DMS153 treated with DMSO at 0.1 percent for 48 hours (cell line): ENCODE data around the gene PPP1R14C.

Experiments
- DNase-seq: peaks from one replicate; lab custom pipeline; 2025; ENCODE audit not compliant: unreplicated experiment; lab: John Stamatoyannopoulos, UW

PPP1R14C gene

DNA sequence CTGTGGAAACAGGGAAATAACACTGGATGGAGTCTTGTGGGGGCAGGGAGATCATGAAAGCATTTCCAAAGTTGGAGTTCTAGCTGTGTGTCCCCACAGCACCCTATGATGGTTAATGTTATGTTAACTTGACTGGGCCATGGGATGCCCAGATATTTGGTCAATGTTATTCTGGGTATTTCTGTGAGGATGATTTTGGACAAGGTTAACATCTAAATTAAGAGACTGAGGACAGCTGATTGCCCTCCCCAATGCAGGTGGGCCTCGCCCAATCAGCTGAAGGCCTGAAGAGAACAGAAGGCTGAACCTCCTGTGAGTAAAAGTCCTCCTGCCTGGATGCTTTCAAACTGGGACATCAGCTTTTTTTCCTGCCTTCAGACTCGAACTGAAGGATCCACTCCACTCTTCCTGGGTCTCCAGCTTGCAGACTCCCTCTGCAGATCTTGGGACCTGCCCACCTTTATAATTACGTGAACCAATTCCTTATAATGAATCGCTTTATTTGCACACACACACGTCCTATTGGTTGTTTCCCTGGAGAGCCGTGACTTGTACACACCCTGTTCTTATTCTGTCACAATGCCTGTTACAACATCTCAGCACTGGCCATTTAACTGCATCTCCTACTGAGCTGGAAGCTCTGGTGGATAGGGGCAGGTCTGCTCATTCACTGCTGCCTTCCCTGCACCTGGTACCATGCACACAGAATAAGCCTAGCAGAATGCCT, 126.4 kb downstream of the PPP1R14C start:
- DNase-seq, result no peak

DNA sequence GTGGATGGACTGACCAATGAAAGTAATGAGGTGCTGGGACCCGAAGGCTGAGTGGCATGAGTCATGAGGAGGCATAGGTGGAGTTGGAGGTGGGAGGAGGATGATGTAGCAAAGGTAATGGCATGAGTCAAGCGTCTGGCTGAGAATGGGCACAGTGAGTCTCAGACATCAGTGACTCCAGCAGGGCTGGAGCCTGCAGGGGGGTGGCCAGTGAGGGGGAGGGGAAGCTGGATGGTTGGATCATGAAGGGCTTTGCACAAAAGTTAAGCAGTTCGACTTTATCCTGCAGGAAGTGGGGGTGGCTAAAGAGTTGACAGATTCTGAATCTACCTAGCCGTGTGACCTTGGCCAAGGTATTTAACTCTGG, 127.0 kb downstream of the PPP1R14C start:
- DNase-seq, result no peak

DNA sequence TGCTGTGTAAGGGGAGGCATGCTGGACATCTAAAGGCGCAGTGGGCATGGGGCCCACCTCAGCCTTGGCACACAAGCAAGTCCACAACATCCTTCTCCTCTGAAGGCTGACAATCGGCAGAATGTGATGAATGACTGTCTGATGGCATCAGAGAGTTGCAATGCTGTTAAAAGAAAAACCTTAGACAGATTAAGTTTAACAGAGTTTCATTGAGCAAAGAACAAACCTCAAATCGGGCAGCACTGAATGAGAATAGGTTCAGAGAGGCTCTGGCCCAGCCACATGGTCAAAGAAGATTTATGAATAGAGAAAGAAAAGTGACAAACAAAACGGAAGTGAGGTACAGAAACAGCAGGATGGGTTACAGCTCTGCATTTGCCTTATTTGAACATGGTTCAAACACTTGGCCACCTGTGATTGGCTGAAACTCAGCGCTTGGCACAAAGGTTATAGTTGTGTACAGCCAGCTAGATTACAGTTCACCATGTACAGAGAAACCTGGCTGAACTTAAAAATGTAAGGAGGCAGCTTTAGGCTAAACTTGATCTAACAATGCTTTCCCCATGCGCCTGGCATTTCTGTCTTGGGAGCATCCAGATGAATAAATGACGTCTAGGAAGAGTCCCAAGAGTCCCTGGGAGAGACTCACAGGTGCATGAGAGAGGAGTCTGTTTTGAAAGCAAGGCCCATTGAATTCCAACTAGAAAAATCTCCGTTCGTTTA, 127.6 kb downstream of the PPP1R14C start:
- DNase-seq, result no peak

DNA sequence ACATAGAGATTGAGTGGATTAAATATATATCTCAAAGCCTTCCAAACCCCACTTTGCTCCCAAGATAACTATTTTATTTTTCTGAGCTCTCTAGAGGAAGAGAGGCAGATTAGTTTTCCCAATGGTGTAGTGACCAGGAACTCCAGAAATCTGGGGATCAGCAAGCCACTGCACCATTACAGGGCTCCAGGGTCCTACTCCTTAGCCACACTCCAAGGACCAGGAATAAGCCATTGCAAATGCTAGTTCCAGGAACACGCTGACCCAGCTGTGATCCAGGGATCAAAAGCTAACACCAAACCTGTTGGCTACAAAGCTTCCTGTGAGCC, 128.3 kb downstream of the PPP1R14C start:
- no peak for DNase-seq

DNA sequence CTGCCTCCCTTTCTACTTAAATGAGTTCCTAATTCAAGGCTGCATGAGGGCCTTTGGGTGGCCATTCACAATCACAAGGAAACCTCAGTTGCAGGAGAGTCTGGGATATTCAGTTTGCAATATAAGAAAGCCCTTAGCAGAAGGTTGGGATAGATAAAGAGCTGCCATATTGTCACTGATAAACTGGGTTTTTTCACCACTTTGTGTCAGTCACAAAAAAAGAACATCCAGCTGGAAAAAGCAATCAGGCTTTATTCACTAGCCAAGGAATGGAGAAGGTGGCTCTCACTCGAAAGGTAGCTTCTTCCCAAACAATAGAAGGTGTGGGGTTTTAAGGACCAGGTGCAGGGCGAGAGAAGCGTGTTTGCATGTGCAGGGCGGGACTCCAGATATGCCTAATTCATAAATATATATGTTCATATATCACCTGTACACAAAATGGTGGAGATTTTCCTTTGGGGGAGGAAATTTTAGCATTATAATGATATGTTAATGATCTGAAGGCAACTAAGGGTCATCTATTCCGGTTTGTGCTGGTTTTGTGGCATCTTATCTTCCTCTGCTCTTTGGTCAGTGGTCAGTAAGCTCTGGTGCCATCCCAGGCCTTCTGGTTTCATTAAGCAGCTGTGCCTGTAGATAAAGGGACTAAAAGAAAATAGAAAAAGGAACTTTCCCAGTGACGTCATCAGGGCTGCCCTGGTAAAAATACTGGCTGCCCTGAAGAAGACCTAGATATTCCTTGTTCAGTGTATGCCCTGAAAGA, 128.8 kb downstream of the PPP1R14C start:
- no peak for DNase-seq

DNA sequence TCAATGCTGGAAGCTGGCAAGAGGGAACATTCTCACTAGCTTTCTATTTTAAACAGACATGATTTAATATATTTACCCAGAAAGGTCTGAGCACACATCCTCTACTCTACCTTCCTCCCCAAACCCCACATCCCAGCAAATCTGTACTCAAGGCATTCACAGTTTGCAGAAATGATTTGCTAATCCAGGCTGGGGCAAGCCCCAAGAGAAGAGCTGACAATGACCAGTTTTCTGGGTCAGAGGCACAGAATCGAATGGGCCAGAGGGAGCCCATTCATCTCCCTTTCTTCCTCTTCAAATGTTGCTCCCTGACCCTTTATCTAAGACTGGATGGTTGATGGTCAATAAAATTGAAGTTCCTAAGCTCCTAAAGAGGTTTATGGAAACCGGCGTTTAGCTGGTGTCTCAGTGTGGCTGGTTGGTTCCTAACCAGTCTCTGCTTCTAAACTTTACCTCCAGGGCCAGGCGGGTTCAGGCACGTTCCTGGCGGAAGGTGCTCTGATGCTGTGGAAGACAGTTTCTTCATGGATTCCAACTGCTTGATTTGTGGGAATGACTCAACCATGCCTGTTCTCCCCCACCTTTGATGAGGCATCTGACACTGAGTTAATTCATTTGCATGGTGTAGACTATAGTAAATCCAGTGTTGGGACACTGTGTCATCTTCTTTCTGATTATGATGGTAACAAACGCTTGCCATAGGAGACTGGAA, 129.6 kb downstream of the PPP1R14C start:
- DNase-seq, result no peak

DNA sequence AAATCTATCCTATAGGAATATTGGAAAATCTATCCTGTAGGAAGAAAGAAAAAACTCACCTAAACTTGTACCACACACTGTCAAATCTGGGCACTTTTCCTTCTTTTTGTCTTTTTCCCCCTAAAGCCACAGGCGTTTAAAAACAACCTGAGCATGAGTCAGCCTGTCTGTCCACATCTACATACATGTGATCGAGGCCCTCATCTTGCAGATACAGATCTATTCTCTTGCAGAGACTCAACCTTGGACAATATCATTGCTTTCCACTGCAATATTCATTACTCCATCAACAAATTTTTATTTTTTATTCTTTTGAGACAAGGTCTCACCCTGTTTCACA, 130.1 kb downstream of the PPP1R14C start:
- no peak for DNase-seq

DNA sequence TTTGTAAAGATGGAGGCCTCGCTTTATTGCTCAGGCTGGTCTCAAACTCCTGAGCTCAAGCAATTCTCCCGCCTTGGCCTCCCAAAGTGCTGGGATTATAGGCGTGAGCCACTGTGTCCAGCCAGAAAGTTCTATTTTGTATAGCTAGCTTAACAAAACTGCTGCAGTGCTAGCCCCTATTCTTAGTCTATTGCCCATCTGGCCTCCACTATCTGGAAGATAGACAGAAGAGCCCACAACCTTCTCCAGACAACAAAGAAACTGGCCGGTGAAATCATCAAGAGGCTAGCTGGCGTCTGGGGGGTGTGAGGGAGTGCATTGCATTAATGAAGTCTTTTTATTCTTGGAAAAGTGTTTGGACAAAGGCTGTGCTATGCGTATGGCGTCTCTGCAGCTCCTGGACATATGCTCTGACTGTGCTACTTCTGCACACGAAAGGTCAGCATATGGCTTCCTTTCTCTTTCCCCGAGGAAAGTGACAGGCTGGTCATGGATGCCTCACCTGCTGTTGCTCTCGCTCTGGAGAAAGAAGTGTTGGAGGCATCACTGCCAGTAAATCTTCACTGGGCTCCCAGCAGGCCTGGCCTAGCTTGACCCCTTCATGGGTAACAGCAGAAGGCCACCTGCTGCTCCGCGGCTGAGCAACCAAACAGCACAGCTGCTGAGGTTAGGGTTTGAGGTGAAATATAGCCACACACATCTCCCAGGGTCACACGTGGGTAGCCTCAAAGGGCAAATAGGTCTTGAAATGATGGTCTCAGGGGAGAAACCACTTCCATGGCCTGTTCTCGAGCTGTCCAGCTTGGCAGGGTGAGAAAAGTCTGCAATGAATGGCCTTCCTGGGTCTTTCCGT, 130.8 kb downstream of the PPP1R14C start:
- DNase-seq, result no peak

DNA sequence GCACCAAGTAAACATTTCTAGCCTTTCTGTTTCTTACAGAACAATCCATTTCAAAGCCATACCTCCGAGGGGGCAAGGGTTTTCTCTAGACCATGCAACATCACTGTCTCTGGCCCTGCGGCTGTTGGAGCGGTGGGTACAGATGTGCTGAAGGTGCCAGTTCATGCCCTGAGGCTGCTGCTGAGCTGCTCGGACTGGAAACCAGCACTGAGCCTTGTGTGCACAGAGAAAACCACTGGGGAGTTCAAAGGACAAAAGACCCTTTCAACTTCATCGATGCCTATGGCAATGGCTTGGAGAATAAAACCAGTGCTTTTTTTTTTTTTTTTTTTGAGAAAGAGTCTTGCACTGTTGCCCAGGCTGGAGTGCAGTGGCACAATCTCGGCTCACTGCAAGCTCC, 132.6 kb downstream of the PPP1R14C start:
- DNase-seq, result no peak

DNA sequence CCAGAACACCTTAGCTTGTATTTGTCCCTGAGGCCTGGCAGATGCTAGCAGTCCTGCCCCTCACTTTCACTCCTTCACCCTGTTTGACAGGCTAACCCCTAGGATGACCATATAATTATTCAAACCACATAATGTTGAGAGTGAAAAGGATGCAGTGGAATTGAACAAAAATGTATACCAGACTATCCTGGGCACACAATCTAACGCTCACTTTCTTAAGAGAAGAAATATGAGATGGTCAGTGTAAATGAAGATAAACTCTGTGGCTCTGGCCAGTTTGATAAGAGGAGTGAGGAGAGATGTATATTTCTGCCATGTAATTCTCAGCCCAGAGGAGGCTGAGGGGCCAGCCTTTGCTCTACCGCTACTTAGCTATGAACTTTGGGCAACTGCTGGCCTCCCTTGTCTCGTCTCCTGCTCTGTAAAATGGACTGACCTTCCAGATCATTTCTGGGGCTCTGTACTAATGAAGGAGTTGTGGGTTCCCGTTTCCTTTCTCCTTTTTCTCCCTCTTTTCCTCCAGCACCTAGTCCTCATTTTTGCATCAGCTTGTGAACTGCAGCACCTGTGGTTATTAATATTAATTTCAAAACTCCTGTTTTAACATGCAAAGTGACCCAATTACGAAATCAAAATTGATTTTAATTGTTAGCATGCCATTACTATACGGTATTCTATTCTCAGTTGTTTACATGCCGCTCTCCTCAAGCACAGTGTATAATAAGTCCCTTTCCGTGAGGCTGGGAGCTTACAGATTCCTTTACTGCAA, 133.5 kb downstream of the PPP1R14C start:
- DNase-seq, result no peak

DNA sequence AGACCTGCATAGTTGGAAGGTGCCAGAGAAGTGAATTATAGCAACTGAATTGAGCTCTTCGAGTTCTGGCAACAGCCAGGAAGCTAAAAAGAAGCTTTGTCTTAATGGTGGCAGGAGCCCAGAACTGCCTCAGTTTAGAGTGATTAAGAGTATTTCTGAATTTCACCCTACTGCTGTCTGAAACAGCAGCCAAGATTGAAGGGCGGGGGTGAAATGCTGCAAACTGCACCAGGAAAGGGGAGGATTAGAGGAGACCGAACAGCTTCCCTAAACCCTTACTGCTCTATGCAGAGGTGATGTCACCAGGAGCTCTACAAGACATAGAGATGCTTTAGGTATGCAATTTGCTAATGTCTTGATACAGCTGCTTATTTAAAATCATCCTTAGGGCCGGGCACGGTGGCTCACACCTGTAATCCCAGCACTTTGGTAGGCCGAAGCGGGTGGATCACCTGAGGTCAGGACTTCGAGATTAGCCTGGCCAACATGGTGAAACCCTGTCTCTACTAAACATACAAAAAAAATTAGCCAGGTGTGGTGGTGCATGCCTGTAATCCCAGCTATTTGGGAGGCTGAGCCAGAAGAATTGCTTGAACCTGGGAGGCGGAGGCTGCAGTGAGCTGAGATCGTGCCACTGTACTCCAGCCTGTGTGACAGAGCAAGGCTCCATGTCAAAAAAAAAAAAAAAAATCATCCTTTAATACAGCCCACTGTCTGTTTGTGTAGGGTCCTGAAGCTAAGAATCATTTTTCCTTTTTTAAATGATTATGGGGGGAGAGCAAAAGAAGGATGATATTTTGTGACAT, 134.3 kb downstream of the PPP1R14C start:
- no peak for DNase-seq

DNA sequence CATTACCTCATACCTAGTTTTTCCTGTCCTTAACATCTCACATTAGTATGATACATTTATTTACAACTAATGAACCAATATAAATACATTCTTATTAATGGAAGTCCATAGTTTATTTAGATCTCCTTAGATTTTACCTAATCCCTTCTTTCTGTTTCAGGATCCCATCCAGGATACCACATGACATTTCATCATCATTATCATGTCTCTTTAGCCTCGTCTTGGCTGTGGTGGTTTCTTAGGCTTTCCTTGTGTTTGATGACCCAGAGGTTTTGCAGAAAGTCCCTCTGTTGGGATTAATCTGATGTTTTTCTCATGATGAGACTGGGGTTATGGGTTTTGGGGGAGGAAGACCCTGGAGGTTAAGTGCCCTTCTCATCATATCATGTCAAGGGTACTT, 136.7 kb downstream of the PPP1R14C start:
- no peak for DNase-seq

DNA sequence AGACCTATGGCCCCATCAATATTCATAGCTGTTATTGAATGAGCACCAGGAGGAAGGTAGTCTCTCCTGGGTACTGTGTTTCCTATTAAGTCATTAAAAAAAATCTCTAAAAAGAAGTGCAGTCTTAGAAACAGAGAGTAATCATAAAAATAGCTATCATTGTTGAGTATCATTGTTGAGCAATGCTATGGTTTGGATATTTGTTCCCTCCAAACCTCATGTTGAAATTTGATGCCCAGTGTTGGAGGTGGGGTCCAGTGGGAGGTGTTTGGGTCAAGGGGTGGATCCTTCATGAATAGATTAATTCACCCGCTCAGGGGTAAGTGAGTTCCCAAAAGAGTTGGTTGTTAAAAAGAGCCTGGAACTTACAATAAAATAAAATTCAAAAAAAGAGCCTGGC, 137.9 kb downstream of the PPP1R14C start:
- DNase-seq, result no peak

DNA sequence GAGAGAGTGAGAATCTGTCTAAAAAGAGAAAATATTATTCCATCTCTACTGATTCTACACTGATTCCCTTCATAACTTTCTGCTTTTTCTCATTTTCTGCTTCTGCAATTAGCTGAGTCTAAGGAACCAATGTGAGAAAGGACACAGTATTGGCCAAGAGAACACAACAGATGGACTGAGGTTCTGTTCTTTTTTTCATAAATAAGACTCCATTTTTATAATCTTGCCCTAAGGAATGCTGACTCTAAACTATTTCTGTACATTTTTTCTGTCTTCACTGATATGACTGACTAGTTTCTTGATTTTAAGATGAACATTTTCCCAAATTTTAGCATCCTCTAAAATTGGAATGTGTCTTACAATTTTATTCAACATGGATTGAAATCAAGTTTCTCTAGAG, 138.9 kb downstream of the PPP1R14C start:
- no peak for DNase-seq

DNA sequence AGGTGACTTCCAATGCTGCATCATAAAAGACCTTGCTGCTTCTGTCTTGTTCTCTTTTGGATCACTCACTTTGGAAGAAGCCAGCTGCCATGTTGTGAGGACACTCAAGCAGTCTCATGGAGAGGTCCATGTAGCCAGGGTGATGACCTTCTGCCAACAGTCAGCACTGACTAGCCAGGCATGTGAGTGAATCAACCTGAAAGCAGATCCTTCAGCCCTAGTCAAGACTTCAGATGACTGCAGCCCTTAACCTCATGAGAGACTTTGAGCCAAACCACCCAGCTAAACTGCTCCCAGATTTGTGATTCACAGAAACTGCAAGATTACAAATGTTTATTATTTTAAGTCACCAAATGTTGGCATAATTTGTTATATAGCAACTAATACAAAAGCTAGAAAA, 140.0 kb downstream of the PPP1R14C start:
- DNase-seq, result no peak

DNA sequence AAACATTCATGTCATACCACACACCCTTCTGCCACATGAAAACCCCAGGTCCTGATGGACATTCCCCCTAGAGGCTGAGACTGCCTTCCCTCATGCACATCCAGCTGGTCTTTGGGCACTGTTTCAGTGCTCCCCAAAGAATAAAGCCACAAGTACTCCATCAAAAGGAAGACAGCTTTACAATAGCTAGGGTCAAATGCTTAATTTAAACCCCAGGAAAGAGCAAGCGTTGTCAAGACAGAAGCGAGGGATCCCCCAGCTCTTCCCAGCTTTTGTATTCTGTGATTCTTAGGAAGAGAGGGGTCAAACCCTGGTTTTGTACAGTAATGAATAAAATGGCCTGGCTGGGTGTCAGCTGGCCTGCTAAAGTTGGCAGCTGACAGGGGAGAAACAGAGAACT, 143.6 kb downstream of the PPP1R14C start:
- no peak for DNase-seq

DNA sequence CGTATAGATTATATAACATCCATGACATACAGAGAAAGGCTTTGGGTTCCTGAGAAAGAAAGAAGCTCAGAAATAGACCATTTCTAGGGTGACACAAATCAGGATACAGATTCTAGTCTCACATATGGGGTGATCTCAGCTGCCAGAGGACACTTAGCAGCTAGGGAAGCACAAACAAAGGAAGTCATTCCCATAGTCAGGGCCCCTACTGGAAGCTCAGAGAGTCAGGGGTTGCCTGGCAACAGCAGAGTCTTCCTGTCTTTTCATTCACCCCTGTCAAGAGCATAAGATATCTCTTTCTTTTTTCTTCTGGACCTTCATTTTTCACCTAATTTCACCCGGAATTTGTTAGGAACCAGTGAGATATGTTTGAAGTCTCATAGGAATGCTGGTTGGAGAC, 144.1 kb downstream of the PPP1R14C start:
- no peak for DNase-seq

DNA sequence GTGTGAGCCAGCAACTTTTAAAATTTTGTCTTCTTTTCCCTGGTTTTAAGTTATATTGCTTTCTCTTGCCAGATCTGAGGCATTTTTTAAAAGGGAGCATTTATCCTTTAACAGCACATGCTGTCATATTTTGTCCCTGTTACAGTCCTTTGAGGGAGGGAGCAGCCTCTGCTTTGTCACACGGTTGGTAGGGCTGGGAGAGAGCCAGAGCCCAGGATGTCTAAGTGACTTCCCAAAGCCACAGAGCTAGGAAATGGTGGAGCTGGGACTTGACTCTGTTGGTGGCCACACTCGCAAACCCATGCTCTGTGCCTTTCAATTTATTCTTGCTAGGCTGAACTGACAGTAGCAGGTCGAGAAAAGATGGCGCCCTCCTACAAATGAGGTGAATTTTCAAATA, 145.6 kb downstream of the PPP1R14C start:
- no peak for DNase-seq

DNA sequence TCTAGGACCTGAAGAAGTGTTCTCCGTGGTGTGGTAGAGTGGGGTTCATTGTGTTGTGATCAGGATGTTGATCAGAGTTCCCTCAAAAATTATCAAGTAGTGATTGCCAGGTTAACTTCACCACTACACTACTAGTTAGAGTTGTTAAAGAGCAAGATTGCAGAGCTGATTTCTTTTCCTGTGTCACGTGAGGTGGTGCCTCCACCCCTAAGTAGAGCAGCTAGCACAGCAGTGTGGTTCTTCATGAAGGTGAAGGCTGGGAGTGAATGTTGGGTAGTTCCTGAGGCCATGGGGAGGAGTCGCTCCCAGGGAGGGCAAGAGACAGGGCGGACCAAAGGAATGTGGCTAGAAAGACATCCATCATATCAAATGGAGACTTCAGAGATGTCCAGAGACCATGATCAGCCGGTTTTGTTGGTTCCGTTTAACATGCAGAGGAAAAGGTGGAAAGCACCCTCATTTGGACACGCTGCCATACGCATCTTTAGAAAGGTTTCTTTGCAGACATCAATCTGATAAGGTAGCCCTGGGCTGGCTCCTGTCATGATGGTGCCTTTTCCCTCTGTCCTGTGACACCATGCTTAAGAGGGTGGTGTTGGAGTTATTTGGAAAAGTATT, 146.7 kb downstream of the PPP1R14C start:
- no peak for DNase-seq
